ENCODE measurements around the gene PLAGL1. TPM values are rescaled to one million over a fixed set of nuclear protein-coding genes. Genes with fewer than 3 reads are reported as not detected.

Gene PLAGL1
- total and polyA plus RNA-seq, 2 of the 13 experiments (the other 11 are each of a cell fraction or from before 2014, with no cell fraction given) = 0.60 to 2.3 TPM

GRCh38 chr6:143952947-143953701 is 54.9 kb downstream of the PLAGL1 start:
- Histone ChIP-seq H4K20me1 (ENCODE audit: insufficient read depth, low read length) (no peaks in the 10 kb centered on the region), H3K4me3 (replicated peaks in 1 of 3; ENCODE audit: insufficient read depth in 1 of 3, low read depth in 2 of 3, low read length in 3 of 3) (no peak overlapping the region), H2AFZ (ENCODE audit: low read length) (no peak overlapping the region), H3K4me2 (ENCODE audit: low read depth, low read length) (no peak overlapping the region), H3K27me3 (ENCODE audit: control insufficient read depth in 1 of 2, insufficient read depth in 2 of 2, low read length in 2 of 2) (0 out of 5 replicates have a peak, but pooled peaks cover 0 to 5% of the 10 kb centered on the region in 2 experiments), H3K27ac (ENCODE audit: extremely low read length, insufficient read depth, low read length) (no peak overlapping the region), H3K9ac (ENCODE audit: insufficient read depth, low read depth, low read length) (no peak overlapping the region), H3K36me3 (replicated peaks in 1 of 2; ENCODE audit: control insufficient read depth in 1 of 2, insufficient read depth in 2 of 2, low read length in 2 of 2) (no peaks in the 10 kb centered on the region), H3K79me2 (ENCODE audit: insufficient read depth, low read length) (no peaks in the 10 kb centered on the region), H3K4me1 (ENCODE audit: insufficient read depth, low read length) (peaks cover 16% of the 10 kb centered on the region), H3K9me3 (ENCODE audit: low read length) (no peaks in the 10 kb centered on the region)
- ATAC-seq (no peak), DNase-seq (ENCODE audit: low spot score) (no peak), FAIRE-seq (no peak)
- intact Hi-C loops (cut with micrococcal nuclease; ENCODE audit: unreplicated experiment) = no loop called here
- in situ Hi-C loops (cut with HindIII; ENCODE audit: extremely low pct_ligation_motif_present, low pct_unique_long_range_greater_than_20kb) = no loop called here
- ChIA-PET CTCF (ENCODE audit: low intra/inter-chr PET ratio, low total read pairs) (no interaction called here), POLR2A (no interaction called here)
- BruUV-seq (replicated peaks) = no TSS peak
- 62% methylated on average over 4 of the region's 4 CpGs for WGBS (ENCODE audit: low lambda C conversion rate)
- no peak for TF ChIP-seq NR1H2 (CRISPR knock-in tag; IDR thresholded peaks at IDR 0.05; ENCODE audit: borderline replicate concordance, low read depth)
- no peak for TF ChIP-seq STAG1 (CRISPR knock-in tag; IDR thresholded peaks at IDR 0.05)
- no peak for TF ChIP-seq DMAP1 (CRISPR knock-in tag; IDR thresholded peaks at IDR 0.05)
- no peak for TF ChIP-seq ZNF547 (CRISPR knock-in tag; IDR thresholded peaks at IDR 0.05)
- TF ChIP-seq, protein P1, sequence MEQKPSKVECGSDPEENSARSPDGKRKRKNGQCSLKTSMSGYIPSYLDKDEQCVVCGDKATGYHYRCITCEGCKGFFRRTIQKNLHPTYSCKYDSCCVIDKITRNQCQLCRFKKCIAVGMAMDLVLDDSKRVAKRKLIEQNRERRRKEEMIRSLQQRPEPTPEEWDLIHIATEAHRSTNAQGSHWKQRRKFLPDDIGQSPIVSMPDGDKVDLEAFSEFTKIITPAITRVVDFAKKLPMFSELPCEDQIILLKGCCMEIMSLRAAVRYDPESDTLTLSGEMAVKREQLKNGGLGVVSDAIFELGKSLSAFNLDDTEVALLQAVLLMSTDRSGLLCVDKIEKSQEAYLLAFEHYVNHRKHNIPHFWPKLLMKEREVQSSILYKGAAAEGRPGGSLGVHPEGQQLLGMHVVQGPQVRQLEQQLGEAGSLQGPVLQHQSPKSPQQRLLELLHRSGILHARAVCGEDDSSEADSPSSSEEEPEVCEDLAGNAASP (CRISPR knock-in tag; IDR thresholded peaks at IDR 0.05; ENCODE audit: borderline replicate concordance) = no peak
- TF ChIP-seq ELF1 (CRISPR knock-in tag; IDR thresholded peaks at IDR 0.05) = no peak
- TF ChIP-seq ZNF772 (CRISPR knock-in tag; IDR thresholded peaks at IDR 0.05) = no peak
- no peak for TF ChIP-seq ZNF737 (CRISPR knock-in tag; IDR thresholded peaks at IDR 0.05; ENCODE audit: borderline replicate concordance)
- TF ChIP-seq MZF1 (CRISPR knock-in tag; IDR thresholded peaks at IDR 0.05; ENCODE audit: borderline replicate concordance) = no peak
- no peak for TF ChIP-seq KMT2A (CRISPR knock-in tag; IDR thresholded peaks at IDR 0.05)
- no peak for TF ChIP-seq GMEB2 (CRISPR knock-in tag; IDR thresholded peaks at IDR 0.05; ENCODE audit: low read depth)
- TF ChIP-seq IKZF1 (IDR thresholded peaks at IDR 0.05) = no peak
- no peak for TF ChIP-seq ZNF282 (IDR thresholded peaks at IDR 0.05; ENCODE audit: partially characterized antibody)
- no peak for TF ChIP-seq FOXA1 (IDR thresholded peaks at IDR 0.05)
- TF ChIP-seq FOXA1 (CRISPR knock-in tag; IDR thresholded peaks at IDR 0.05) = no peak
- no peak for TF ChIP-seq MYC (CRISPR knock-in tag; IDR thresholded peaks at IDR 0.05; ENCODE audit: borderline replicate concordance)
- no peak for TF ChIP-seq YEATS2 (CRISPR knock-in tag; IDR thresholded peaks at IDR 0.05; ENCODE audit: borderline replicate concordance)
- no peak for TF ChIP-seq ZNF225 (CRISPR knock-in tag; IDR thresholded peaks at IDR 0.05)
- TF ChIP-seq ZHX1 (CRISPR knock-in tag; IDR thresholded peaks at IDR 0.05; ENCODE audit: low read depth) = no peak
- TF ChIP-seq CSRNP1 (CRISPR knock-in tag; IDR thresholded peaks at IDR 0.05) = no peak
